NCI-H748 (cell line): ENCODE measurements around the gene NSL1.
"Not testable (repeated sequence)": the region's sequence is repeated elsewhere in the genome, so short reads cannot be mapped to it uniquely, and the experiment has no call there.

Experiments
- DNase-seq: peaks from one replicate; lab custom pipeline; 2025; ENCODE audit not compliant: unreplicated experiment; lab: John Stamatoyannopoulos, UW

Gene NSL1, protein sequence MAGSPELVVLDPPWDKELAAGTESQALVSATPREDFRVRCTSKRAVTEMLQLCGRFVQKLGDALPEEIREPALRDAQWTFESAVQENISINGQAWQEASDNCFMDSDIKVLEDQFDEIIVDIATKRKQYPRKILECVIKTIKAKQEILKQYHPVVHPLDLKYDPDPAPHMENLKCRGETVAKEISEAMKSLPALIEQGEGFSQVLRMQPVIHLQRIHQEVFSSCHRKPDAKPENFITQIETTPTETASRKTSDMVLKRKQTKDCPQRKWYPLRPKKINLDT

DNA sequence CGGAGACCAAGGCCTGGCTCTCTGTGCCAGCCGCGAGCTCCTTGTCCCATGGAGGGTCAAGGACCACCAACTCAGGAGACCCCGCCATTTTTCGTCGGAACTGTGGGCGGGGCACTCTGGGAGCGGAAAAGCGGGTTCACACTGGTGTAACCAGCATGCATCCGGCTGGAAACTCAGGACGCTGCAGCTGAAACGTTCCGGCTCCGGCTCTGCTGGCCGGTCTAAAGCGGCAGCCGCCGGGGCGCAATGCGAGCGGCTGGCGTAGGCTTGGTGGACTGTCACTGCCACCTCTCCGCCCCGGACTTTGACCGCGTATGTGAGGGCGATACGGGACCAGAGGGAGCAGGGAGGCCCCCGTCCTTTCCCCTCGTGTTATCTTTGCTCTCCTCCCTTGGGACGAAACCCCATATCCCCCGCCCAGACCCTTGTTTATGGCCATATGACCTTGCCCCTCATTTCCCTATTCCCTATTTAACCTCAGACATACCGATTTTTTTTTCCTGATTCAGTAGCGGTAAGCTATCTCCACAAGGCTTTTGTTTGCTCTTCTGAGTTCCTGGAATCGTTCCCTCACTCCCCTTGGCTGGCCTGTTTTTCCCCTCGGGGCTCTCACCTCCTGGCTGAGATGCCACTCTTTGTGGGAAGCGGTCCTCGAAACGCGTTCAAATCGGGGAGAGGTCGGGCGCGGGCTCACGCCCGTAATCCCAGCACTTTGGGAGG, at the start of gene NSL1, which contains the start of gene TATDN3:
Gene NSL1, minus strand, starts transcription at position 102 of the 720 bp plus-strand sequence. Its CDS starts 14 bp downstream, at position 88.
Gene TATDN3, plus strand, starts transcription at position 219 of the 720 bp plus-strand sequence. Its CDS starts 28 bp downstream, at position 247.
- DNase-seq: peak; percentile 91

DNA sequence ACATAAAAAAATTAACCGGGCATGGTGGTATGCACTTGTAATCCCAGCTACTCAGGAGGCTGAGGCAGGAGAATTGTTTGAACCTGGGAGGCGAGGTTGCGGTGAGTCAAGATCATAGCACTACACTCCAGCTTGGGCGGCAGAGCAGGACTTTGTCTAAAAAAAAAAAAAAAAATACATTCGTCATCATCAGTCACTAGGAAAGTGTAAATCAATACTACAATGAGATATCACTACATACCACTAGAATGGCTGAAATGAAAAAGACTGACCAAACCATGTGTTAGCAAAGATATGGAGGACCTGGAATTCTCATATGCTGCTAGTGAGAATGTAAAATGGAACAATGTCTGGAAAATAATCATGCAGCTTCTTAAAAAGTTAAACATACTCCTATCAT, 46.6 kb upstream of the NSL1 start:
- no peak for DNase-seq

DNA sequence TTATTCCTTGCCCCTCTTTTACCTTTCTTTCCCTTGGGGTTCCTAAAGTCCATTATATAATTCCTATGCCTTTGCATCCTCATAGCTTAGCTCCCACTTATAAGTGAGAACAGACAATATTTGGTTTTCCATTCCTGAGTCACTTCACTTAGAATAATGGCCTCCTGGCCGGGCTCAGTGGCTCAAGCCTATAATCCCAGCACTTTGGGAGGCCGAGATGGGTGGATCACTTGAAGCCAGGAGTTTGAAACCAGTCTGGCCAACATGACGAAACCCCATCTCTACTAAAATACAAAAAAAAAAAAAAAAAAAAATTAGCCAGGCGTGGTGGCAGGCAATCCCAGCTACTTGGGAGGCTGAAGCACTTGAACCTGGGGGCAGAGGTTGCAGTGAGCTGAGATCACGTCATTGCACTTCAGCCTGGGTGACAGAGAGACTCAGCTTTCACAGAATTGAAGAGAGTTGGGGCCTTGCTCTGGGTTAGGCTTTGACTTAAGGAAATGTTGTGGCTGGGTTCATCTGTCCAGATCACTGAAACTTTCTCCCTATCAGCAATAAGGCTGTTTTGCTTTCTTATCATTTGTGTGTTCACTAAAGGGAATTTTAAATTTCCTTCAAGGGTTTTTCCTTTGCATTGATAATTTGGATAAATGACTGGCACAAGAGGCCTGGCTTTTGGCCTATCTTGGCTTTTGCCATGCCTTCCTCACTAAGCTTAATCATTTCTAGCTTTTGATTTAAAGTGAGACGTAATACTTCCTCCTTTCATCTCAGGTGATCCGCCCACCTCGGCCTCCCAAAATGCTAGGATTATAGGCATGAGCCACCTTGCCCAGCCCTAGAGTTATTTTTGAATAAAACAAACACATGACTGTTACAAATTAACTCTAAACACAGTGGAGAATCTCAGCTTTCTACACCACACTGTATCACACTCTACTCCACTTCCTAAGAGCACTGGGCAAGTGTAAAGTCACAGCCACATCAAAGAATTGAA, 41.9 kb upstream of the NSL1 start:
- not testable (repeated sequence) for DNase-seq

DNA sequence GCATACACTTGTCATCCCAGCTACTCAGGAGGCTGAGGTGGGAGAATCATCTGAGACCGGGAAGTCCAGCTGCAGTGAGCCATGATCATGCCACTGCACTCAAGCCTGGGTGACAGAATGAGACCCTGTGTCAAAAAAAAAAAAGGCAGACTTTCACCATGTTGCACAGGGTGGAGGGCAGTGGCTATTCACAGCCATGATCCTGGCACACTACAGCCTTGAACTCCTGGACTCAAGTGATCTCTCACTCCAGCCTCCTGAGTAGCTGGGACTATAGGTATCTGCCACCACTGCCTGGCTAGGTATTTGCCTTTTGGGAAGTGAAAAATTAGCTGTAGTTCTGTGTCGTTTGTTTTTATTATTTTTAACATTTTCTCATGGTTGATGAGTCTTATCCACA, 36.8 kb upstream of the NSL1 start:
- no peak for DNase-seq

DNA sequence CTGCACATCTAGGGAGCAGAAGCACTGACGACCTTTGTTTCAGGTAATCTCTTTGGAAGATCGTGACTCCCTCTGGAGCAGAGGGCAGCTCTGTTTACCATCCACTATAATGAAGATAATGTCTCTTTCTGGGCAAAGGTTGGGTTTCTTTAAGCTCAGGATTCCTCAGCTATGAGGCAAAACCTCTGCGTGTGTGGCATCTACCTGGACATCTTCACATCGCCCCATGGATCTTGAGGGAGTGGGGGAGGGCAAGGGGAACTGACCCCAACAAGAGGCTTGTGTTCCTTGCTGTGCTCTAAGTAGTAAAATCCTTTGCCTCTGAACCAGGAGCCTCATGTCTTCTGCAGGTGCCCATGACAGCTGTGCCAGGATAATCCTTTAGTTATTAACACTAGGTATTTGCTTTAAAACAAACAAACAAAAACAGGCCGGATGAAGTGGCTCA, 36.3 kb upstream of the NSL1 start:
- no peak for DNase-seq

DNA sequence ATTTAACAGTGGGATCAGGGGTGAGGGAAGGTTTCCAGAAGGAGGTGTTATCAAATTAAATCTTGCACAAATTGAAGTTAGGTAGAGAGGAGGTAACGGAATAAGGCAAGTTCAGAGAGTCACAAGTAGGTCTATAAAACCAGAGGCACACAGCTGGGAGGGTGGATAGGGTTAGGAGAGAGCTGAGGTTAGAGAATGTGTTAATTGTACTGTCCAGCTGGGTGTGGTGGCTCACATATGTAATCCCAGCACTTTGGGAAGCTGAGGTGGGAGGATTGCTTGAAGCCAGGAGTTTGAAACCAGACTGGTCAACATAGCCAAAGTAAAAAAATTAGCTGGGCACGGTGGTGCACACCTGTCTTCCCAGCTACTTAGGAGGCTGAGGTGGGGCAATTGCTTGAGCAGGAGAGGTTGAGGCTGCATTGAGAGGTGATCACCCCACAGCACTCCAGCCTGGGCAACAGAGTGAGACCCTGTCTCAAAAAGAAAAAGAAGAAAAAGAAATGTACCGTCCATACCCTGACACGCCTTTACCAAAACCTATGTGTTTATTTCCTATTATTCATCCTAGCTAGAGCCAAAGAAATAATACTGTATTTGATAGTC, 35.7 kb upstream of the NSL1 start:
- DNase-seq: no peak

DNA sequence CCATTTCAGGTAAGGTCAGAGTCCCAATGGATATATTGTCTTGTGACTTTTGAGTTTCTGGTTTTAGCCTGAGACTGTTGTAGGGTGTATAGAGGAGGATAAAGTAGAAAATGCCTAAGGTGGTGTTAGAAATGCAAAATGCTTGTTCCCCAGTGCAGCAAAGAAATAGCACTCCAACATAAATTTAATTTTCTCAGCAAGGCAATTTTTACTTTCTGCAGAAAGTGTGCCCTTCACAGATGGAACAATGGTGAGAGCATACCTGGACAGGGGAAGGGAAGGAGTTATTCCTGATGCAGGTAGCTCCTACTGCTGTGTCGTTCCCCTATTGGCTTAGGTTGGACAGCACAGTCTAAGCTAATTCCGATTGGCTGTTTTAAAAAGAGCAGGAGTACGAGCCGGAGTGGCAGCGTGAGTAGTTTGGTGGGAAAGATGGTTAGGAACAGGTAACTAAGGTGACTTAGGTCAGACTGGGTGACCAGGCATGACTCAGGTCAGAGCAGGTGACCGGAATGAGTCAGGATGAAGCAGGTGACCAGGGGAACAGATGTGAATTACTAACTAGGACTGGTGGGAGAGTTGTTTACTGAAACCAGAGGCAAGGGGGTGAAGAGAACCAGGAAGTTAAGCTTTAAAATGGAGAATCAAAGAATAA, 34.3 kb upstream of the NSL1 start:
- no peak for DNase-seq

DNA sequence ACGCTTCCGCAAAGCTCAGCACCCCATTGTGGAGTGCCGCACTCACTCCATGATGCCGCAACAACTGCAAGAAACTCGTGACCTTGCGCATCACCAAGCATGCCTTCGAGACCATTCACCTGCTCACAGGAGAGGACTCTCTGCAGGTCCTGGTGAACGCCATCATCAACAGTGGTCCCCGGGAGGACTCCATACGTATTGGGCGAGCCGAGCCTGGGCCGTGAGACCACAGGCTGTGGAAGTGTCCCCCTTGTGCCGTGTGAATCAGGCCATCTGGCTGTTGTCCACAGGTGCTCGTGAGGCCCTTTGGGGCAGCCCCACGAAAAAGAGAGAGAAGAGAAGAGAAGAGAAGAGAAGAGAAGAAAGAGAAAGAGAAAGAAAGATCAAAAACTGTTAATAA, 32.6 kb upstream of the NSL1 start:
- no peak for DNase-seq

DNA sequence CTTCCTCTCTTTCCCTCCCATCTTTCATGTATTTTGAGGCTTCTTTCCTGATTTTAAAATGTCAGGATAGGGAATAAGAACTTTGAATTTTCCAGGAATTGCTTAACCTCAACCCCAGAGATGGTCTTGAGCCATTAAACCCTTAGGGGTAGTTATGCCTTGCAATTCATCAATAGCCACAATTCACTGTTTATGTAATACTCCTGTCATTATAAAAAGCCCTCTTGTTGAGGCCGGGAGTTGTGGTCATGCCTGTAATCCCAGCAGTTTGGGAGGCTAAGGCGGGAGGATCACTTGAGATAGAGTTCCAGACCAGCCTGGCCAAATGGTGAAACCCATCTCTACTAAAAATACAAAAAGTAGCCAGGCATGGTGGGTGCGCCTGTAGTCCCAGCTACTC, 31.4 kb upstream of the NSL1 start:
- DNase-seq: no peak

DNA sequence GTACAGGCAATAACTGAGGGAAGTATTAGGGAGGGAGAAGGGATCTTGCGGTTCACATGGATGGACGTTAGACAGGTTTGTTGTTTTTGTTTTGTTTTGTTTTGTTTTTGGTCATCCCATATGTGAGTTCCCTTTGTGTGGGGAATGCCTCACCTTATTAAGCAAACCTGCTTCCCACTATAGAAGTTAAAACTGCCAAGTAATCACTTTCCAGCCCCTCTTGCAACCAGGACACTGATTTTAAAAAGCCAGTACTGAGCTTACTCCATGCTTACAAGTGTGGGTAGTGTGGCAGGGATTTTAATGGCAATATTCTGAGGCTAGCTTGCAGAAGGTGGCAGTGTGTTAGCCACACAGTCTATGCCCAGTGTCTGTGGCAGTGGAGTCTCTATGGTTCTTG, 29.4 kb upstream of the NSL1 start:
- no peak for DNase-seq

DNA sequence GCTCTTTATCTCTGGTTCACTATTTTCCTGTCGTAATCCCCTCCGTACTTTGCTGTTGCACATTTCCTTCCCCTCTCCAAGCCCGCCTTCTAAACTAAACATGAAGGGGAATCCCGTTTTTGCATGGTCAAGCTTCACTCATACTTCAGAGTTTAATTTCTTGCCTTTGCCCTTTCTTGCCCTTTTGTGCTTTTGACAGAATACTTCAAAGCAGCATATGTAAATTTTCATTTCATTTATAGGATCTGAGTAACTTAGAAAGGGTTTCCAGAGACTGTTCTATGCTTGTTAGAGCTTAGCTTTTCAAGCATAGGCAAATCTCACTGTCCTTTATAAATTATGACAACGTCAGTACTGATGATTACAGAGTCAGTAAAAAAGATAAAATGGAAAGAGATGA, 28.1 kb upstream of the NSL1 start:
- no peak for DNase-seq

DNA sequence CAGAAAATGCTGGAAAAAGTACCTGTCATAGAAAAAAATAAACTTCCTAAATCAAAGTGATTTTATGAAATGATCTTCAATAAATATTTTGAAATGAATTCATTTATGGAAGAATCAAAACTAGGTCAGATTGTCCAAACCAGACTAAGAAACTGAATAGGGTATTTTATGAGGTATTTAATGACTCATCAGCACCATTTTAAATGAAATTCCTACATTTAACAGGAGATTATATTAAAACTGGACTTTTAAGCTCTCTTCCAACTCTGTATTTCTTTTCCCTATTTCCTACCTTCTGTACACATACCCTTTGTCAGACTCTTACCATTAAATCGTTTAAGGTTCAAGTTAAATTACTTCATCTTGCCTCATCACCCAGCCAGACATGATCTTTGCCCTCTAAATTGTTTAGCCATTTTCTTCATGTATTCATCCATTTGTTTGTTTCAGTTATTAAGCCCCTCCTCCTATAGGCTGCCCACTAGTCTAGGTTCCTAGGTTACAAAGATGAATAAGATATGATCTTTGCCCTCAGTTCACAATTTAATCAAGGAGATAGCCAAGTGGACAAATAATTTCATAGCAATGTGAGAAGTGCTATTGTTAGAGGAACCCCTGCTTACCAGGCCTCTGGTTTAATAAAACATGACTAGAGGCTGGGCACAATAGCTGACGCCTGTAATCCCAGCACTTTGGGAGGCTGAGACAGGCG, 25.1 kb upstream of the NSL1 start:
- DNase-seq: peak; percentile 45

DNA sequence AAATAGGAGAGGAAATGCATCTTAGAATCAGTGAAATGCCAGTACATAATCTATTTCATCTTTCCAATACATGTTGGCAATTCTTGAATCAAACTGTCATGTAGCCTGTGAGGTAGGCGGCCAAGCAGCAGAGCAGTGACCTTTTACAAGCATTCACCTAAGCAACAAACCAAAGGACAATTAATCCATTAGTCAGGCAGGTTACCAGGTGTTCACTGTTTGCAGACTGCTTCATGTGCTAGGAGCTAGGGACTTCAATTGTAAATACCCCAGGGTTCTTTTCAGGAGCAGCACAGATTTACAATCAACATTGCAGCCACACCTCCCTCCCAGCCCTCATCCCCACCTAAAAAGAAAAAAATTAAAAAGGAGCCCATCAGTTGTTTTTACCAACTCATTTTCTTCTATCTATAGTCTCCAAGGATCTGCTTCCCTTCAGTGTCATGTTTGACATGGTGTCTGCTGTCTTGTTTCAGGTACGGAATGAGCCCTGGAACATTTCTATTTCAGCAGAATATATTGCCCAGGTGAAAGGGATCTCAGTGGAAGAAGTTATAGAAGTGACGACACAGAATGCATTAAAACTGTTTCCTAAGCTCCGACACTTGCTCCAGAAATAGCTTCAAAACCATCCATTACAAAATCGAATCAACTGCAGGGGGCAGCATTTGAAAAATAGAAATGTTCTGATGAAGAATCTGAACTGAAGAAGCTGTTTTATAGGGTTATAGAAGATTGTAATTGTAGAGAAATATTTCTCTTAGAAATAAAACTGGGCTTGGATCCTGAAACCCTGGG, 23.2 kb upstream of the NSL1 start:
- peak; percentile 92 for DNase-seq

DNA sequence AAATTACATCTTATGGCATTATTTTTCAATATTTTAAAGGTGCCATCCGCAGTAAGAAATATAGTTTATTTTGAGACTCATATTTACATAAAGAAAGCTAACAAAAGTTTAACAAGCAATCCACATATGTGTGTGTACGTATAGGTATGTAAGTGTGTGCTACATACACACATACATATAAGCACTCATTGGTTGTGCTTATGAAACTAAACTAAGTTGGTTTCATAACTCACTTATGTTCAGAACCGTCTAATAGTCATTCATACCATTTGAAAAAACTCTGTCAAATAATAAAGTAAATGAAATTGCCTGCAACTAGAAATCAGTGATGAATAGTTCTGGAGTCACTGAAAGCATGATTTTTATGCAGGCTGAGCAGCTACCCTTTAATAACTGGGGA, 14.2 kb upstream of the NSL1 start:
- DNase-seq: no peak

DNA sequence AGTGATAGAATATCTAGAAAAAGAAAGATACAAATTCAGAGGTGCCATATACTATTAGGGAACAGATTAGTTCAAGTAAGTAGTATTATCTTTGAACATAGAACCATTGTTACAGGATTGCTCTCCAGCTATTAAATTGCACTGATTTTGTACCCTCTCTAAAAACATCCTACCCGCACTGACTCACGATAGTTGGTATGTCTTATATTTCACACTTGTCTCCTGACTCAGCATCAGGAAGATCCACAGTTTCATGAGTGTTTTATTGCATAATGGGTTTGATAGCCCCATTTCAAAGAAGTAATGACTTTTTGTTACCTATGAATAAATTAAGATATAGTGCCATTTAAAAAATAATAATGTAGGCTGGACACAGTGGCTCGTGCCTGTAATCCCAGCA, 6.1 kb upstream of the NSL1 start:
- no peak for DNase-seq

DNA sequence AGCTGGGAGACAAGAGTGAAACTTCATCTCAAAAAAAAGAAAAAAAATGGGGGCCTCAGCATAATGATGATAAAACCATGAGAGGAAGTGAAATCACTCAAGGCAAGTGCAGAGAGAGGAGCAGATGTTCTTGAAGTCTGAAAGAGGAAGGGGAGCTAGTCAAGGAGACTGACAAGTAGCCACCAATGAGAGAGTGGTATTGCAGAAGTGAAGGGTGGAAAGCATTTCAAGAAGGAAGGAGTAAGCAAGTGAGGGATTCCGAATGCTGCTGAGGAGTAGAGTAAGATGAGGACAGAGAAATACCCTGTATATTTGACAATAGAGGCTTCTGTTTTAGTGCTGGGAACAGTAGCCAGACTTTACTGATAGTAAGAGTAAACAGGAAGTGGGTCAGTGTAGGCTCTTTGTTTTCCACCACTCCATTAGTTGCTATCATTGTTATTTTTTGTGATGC, 3.0 kb upstream of the NSL1 start:
- no peak for DNase-seq

DNA sequence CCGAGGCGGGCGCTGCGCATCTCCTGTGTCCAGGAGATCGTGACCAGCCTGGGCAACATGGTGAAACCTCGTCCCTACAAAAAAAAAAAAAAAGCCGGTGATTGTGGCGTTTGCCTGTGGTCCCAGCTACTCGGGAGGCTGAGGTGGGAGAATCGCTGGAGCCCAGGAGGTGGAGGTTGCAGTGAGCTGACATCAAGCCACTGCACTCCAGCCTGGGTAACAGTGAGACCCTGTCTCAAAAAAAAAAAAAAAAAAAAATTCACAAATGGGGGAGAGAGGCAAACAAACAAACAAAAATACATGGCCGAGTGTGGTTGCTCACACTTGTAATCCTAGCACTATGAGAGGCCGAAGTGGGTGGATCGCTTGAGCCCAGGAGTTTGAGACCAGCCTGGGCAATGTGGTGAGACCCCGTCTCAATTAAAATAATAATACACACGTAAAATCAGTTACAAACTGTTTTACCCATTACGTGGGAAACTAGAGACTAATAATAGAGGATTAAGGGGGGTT, 875 bp upstream of the NSL1 start:
- DNase-seq: no peak

DNA sequence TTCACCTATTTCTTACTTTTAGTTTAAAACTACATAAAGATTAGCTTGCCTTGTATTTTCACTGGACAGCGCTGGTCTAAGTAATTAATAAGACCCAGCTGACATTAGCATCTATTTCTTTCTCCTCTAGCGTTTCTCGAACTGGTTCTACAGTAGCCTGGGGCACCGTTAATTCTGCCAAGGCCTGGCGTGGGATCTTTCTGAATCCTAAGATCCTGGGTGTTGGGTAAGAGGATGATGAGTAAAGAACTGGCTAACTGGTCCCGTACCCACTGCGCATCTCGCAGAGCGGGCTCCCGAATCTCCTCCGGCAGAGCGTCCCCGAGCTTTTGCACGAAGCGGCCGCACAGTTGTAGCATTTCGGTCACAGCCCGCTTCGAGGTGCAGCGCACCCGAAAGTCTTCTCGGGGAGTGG, 309 bp downstream of the NSL1 start:
- DNase-seq: peak; percentile 82

DNA sequence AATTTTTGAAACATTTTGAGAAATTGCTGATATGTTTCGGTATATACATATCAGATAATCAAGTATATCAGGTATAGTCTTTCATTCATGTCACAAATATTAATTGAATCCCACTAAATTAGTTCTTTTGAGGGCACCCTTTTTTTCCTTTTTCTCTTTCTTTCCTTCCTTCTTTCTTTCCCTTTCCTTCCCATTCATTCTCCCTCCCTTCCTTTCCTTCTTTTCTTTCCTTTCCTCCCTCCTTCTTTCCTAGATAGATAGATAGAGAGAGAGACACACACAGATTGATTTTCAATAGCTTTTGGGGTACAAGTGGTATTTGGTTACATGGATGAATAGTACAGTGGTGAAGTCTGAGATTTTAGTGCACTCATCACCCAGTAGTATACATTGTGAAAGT, 5.7 kb downstream of the NSL1 start:
- DNase-seq: no peak
